Measurements from ENCODE around the gene PCNT.

The PCNT gene

DNA sequence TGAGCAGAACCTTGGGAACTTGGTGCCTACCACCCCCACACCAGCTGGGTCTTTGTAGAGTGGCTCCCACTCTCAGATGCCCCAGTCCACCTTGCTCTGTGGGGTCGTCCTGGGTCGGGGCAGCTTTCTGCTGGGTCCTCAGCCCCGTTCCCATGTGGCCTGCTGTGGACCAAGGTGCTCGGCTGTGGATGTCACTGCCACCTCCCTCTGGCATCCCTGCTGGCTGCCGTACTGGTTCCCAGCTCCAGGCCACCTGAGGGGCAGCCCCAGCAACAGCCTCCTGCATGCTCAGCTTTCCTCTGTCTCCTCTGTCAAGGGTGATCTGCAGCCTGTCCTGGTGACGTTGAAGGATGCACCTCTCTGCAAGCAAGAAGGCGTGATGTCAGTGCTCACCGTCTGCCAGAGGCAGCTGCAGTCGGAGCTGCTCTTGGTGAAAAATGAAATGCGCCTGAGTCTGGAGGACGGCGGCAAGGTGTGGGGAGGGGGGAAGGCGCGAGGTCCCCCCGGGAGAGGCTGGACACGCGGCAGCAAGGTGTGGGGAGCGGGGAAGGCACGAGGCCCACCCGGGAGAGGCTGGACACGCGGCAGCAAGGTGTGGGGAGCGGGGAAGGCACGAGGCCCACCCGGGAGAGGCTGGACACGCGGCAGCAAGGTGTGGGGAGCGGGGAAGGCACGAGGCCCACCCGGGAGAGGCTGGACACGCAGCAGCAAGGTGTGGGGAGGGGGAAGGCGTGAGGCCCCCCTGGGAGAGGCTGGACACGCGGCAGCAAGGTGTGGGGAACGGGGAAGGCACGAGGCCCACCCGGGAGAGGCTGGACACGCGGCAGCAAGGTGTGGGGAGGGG lies 88.8 kb downstream of the PCNT start:
- no peak for DNase-seq

DNA sequence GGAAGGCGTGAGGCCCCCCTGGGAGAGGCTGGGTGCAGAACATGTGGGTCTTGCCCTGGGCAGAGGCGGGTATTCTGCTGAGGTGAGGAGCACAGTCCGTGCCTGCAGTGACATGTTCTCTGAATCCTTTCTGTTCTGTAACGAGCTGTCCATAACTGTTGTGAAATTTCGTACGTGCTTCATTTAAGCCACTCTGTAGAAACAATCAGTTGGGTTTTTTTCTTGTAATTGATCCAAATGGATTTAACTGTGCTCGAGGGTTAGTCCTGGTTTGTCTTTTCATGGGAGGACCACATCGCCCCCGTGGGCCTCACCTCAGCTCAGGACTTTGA lies 89.4 kb downstream of the PCNT start:
- DNase-seq: no peak

DNA sequence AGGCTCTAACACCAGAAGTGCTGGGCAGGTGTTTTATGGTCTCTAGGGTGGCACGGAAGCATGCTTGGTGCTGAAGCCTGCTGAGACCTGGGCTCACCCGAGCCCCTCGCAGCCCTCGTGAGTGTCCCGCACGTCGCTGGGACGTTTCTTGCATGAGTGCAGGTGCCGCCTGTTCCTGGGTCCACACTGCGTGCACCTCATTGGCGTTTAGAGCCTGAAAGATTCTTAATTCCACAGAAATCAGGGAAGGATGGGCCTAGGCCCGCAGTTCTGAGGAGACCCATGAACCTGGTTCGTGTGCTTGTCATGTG lies 91.0 kb downstream of the PCNT start:
- no peak for DNase-seq

DNA sequence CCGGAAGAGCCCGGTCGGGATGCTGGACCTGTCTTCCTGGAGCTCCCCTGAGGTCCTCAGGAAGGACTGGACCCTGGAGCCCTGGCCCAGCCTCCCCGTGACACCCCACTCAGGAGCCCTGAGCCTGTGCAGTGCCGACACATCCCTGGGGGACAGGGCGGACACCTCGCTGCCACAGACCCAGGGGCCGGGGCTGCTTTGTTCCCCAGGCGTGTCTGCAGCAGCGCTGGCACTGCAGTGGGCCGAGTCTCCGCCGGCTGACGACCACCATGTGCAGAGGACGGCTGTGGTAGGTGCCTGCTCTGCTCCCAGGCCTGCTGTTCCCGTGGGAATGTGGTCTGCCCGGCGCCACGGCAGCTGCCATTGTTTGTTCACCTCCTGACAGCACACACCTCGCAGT lies 92.6 kb downstream of the PCNT start:
- no peak for DNase-seq

DNA sequence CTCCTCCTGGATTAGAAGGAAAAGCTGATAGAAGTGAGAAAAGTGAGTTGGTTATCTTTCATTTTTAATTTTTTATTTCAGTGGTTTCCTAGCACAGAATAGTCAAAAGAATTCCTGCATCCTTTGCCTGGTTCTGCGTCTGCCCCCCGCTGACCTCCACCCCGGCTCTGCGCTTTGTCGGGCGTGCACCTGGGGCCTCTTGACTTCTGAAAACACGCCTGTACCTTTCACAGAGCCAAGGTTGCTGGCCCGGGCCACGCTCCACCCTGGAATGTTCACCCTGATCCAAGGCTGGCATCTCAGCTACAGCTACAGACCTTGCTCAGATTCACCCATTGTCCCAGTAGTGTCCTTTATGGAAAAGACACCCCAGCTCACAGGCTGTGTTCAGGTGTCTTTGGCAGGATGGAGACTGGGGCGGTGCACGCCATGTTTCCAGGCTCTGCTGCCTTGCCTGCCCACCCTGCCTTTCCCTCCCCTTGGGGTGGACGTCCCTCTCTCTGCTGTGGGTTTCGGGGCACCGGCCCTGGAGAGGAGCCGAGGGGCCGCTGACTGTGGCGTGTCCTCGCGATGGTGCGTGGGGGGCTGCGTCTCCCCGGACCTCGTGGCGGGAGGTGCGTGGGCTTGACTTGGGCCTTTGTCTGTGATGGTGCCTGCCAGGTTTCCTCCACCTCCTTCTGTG lies 94.5 kb downstream of the PCNT start:
- DNase-seq: no peak

DNA sequence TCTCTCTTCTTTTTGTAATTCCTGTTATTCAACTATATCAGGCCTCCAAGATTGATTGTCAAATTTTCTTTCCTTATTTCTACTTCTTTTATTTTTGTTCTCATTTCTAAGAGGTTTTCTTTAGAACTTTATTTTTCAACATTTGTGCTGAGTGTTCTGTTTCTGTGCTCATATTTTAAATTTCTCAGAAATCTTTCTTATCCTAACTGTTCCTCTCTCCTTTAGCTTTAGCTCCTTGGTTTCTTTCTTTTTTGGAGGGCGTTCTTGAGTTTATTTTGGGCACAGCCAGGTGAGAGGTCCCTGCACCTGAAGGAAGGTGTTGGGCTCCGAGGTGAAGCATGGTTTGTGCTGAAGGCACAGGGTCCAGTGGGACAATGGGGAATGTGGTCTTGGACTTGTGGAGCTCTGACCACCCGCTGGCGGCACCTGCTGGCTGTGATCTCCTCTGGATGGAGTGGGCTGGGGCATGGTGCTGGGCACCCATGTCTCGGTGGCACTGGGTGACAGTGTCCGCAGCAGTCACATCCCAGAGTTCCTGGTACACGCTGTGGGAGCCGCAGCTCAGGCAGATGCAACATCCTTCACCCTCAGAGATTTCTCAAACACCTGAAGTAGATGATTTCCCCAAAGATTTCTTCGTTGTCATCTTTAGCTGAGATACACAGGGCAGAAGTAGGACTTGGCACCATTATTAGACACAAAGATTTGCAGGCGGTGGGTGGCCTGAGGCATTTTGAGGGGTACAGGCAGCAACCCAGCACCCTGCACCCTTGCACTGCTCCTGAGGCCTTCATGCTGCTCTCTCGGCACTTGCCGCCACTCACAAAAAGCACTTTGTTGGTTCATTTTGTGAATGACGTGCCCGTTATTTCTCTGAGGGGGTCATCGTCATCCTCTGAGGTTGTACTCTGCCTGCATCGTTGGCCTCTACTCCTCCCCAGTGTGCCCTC lies 96.6 kb downstream of the PCNT start:
- no peak for DNase-seq

DNA sequence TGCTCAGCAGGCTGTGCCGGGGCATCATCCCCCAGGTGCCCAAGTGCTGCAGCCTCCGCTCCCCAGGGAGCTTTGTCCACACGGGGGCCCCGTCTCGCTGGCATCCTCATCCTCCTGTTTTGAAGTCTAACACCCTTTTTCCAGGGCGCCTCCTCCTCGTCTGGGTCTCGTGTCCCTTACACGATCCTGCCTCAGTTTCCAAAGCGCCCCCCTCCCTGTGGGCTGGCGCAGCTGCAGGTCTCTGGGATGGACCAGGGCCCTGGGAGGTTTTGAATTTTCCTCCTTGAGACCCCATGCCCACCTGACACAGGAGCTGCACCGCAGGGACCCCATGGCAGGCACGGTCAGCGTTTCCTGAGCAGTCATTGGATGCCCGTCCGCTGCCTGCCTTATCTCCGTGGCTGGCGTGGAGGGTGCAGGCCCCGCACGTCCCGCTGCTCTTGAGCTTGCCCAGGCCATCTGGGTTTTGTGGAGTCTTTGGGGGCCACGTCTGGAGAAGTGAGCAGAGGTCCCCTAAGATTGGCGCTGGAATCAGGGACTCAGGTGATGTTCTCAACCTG lies 97.3 kb downstream of the PCNT start:
- no peak for DNase-seq

DNA sequence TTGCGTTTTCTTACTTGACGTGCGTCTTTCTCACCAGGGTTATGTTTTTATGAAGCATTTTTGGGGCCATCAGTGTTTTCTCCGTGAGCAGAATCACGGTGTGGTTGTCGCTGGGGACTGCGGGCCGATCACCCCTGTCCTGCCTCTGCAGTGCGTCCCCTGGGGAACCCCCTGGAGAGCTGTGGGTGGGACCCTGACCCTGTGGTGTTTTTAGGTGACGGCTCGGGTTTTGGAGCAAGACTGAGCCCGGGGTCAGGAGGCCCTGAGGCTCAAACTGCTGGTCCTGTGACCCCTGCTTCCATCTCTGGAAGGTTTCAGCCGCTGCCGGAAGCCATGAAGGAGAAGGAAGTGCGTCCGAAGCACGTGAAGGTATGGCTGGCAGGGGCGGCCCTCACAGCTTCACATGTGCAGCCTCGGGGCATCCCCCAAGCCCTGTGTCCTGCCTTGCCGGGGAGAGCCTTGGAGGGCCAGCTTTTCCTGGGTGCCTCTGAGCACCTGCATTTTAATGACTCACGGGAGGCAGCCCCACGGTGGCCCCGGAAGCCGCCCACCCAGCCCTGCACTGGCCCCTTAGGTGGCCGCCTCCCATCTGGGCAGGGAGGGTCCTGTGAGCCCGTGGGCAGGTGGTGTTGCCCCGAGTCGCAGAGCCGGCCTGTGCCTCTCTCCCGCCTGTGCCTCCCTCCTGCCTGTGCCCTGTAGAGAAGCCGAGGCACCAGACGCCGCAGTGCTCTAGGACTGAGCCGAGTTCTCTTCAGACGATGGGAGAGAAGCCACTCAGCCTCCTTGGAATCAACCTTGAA lies 98.0 kb downstream of the PCNT start:
- no peak for DNase-seq

DNA sequence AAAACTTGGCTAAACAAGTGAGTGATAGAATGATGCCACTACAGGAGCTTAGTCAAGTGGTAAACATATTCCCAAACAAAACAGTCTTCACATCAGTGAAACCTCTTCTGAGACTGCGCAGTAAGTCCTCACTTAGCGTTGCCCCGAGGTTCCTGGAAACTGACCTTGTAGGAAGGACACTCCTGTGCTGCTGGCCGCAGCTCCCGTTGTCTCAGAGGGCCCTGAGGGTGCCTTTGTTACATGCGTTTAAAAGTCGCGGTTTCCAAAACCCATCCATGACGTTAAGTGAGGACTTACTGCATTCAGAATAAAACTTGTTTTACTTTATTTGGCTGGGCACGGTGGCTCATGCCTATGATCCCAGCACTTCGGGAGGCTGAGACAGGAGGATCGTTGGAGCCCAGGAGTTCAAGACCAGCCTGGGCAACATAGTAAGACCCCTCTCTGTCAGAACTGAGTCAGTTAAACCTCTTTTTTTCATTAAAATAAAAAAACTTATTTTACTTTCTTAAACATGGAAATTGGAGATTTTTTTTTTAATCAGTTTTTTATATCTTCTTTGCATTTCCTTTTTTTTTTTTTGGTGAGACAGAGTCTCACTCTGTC lies 98.8 kb downstream of the PCNT start:
- no peak for DNase-seq

DNA sequence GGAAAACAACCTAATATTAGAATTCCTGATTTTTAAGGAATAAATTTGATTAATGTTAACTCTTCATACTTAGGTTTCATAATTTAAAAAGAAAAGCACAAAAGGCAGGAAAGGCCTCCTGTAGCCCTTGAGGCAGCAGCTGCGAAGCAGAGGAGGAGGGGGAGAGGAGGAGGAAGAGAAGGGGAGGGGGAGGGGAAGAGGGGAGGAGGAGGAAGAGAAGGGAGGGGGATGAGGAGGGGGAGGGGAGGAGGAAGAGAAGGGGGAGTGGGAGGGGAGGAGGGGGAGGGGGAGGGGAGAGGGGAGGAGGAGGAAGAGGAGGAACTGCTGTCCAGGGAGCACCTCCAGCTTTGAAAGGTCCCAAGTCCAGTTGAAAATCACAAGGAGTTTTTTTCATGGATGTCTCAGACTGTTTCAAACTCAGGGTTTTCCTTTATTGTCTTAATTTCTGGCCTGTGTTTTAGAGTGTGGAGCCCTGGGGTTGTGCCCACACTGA lies 99.6 kb downstream of the PCNT start:
- DNase-seq: no peak

DNA sequence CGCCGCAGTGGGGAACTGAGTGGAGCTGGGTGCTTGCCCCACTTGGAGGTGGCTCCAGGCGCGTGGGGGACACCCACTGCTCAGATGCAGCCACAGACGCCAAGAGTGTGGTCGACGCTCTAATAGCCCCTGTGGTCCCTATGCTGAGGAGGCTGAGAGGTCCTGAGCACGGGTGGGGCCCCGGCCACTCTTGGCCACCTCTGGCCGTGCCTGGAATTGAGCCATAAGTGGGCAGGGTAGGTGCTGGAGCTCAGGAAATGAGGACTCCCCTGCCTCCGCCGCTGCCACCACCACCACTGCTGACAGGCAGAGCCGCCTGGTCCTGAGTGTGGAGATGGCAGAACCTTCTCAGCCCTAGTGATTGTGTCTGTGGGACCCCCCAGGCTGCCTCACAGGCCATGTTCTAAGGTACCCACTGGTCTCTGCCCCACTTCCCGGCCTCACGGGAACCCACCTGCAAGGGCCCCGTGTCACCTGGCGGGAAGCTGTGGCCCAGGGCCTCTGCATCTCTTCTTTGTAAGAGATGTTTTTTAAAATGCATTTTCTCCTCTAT lies 100.2 kb downstream of the PCNT start:
- DNase-seq: no peak

DNA sequence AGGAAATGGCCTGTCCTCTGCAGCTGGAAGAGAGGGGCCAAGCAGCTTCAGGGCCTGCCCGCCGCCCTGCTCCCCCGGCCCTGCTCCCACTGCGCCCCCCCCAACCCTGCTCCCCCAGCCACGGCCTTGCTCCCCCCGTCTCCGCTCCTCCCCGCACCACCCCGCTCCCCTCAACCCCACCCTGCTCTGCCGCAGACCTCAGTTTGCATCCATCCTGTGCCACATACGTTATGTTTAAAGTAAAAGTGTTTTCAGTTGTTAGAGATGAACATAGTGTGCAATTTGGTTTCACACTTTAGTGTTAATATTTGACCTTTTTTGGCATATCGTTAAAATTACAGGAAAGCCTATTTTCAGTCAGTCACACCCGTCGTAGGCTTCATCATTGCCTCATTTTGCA lies 100.7 kb downstream of the PCNT start:
- DNase-seq: no peak

DNA sequence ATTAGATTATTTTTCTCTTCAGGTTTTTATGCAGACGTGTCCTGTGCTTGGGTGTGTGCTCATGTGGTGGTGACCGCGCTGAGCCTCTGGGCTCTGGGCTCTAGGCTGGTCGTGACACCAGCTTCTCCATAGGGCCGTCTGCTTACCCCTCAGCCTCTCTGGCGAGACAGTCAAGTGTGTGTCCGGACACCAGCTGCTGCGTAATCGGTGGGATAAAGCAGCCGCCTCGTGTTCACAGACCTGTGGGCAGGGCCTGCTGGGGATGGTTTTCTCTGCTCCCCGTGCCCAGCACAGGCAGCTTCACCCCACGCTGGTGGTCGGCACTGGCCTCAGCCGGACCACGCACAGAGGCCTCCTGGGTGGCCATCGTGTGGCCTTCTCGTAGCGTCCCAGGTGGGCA lies 101.1 kb downstream of the PCNT start:
- no peak for DNase-seq

DNA sequence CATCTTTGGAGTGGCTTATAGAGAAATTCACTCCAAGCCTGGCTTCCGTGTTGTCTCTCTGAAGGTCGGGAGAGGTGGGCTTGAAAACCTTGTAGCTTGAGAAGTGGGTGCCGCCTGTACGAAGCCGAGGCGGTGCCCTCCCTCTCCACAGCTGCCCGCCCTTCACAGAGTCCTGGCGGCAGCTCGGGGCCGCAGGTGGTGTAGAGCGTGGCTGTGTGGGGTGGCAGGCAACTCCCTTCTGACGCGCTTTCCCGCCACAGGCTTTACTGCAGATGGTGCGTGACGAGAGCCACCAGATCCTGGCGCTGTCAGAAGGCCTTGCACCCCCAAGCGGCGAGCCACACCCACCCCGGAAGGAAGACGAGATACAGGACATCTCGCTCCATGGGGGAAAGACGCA lies 101.6 kb downstream of the PCNT start:
- no peak for DNase-seq

DNA sequence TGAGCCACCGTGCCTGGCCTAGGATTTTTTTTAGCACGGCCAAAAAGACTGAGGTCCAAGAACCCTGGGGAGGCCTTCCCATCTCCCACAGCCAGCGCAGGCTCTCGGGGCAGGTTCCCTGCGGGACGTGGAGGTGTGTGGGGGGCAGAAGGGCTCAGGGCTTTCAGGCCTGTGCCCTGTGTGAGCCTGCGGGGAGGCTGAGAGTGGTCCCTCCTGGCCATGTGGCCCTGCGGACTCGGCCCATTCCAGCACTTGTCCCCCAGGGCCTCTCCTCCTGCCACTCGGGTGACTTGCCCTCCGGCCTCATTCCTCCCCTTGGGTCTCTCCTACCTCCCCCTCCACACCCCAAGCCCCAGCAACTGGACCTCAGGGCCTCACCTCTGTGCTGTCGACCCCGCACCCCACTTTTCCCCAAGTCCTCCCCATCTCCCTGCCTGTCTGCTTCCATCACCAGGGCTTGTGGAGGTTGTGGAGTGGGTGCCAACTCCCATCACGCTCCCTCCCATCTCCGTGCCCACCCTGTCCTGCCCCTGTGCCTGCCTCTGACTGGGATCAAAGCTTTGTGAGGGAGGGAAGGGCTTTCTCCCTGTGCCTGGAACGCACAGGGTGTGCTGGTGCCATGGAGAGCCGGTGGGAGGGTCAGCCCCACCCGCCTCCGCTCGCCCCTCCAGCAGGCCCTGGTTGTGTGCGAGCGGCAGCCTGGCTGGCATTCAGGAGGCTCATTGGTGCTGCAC lies 102.5 kb downstream of the PCNT start:
- no peak for DNase-seq

DNA sequence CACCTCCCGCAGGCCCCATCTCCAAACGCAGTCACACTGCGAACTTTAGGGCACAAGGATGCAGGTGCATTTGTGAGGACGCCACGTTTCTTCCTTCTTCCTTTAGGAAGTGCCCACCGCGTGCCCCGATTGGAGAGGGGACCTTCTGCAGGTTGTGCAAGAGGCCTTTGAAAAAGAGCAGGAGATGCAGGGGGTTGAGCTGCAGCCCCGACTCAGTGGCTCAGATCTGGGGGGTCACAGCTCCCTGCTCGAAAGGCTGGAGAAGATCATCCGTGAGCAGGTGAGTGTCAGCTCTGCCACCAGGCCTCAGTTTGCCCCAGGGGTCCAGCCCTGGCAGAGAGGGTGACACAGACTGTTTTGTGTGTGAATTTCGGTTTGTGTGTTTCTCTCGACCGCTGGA lies 103.6 kb downstream of the PCNT start:
- DNase-seq: no peak

DNA sequence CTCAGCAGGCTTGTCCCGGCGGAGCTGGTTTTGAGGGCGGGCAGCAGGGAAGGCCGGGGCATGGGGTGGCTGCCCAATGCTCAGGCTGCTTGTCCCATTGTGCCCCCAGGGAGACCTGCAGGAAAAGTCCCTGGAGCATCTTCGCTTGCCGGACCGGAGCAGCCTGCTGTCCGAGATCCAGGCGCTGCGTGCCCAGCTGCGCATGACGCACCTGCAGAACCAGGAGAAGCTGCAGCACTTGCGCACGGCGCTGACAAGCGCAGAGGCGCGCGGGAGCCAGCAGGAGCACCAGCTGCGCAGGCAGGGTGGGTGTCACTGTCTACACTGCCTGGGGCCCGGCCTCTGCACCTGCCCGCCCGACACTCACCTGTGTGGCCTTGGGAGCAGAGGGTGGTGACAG lies 104.3 kb downstream of the PCNT start:
- DNase-seq: no peak

DNA sequence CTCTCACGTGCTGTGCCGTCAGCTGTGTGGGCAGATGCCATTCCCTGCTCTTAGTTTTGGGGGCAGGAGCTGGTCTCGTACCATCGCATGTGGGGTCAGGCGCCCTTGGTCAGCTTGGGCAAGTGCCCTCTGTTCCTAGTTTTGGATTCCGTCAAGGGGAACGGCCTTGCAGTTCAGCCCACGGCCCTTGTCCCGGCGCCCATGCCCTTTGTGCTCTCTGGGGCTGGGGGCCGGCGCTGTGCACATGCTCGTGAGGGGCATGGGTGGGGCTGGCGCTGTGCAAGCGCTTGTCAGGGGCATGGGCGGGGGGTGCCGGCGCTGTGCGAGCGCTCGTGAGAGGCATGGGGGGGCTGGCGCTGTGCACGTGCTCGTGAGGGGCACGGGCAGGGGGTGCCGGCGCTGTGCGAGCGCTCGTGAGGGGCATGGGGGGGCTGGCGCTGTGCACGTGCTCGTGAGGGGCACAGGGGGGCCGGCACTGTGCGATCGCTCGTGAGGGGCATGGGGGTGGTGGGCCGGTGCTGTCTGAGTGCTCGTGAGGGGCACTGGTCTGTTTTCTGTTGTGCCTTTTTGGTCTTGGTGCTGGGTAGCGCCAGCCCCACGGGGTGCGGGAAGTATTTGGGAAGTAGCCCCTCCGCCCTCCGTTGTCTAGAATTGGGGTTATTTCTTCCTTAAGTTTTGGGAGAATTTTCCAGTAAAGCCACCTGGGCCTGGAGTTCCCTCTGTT lies 105.2 kb downstream of the PCNT start:
- no peak for DNase-seq

DNA sequence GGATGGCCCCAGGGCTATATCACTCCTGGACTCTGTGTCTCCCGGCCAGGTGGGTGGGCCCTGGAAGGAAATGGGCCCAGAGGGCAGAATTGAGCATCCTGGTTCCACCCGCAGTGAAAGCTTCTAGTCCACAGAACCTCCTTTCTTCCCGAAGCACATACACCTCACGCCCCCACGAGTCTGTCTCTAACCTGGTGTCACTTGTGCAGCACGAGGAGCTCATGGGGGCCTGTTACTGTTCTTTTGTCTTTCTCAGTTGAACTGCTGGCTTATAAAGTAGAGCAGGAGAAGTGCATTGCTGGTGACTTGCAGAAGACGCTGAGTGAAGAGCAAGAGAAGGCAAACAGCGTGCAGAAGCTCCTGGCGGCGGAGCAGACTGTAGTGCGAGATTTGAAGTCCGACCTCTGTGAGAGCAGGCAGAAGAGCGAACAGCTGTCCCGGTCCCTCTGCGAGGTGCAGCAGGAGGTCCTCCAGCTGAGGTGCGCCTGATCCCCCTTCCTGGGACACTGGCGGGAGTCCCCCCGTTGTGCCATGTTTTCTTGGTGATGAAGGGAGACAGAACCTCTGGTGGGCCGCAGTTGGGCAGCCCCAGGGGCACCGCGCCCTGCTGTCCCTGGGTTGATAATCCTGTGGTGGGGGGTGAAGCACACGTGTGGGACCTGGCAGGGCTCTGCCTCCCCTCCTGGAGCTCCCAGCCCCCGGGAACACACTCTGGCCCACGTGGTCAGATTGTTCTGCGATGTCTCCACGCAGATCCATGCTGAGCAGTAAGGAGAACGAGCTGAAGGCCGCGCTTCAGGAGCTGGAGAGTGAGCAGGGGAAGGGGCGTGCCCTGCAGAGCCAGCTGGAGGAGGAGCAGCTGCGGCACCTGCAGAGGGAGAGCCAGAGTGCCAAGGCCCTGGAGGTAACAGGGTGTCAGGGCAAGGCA lies 106.1 kb downstream of the PCNT start:
- DNase-seq: no peak
